Dedifferentiated amniotic fluid mesenchymal stem cell (primary cell): ENCODE measurements around the gene SIM1.

Experiments used
- DNase-seq: peaks from one replicate; pipeline ENCODE4 v3.0.0-alpha.2; 2016; ENCODE audit errors: extremely low spot score

Gene SIM1

GRCh38 chr6:100456908-100457235, 7.8 kb downstream of the SIM1 start:
- no peak for DNase-seq

- DNase-seq: no peak
These were observed 8.4 kb downstream of the SIM1 start for GRCh38 chr6:100456141-100456907.

DNA sequence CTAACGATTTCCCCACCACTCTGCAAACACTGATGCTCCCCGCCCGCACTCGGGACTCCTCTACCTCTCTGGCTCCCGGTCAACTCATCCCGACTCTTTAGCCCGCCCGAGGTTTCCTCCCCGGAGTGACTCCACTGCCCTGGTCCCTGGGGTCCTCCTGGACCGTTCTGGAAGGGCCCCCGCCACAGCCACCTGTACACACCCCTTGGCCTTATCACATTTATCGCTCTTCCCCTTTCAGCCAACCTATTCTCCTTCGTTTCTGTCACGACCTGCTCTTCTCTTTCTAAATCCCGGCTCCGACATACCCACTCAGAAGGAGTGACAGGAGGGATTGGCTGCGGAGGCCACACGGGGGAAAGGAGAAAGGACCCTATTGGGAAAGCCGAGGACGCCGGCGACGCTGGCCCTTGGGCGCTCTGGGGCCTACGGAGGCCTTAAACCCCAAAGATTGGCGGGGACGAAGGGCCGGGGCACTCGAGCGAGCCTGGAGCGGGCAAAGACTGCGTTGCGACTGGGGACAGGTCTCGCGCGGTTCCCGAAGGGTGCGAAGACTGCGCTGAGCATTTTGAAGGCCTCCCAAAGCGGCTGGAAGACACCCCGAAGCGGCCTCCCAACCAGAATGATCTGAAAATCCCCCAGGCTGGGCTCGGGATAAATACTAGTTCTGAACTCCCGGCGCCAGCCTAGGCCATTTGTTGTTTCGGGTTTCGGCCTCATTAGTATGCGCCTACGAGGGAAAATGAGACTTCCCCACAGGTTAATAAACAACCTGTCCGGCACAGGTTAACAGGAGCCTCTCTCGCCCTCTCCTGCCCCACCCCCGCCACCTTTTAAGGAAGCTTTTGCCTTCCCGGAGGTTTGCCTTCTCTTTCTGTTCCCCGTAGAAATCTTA, 9.2 kb downstream of the SIM1 start:
- DNase-seq: no peak

DNA sequence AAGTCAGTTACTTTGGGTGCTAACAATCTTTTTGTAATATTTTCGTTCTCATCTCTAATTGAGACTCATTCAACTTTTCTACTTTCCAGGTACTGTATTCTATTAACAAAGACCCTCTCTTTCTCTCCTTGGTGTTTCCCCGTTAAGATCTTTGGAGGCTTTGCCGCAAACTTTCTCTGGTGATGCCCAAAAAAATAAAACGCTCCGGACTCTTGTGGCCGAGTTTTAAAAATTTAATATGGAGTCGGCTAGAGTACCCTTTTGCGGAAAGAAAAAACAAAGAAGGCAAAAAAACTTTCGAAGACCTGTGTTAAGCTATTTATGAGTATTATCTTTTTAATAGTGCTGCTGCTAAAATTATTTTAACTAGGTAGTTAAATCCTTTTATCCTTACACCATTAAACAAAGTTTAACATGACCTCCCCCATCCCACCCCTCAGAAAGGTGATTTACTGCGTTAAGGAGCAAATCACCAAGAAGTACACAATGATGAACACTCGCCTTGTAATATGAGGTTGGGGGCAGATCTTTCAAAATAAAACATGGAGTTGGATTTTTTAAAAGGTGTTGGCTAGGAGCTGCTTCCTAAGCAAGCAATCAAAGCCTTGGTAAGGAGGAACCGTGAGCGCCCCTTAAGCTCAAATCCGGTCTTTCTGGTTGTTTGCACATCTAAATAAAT, 10.0 kb downstream of the SIM1 start:
- no peak for DNase-seq

- no peak for DNase-seq
These were observed 10.8 kb downstream of the SIM1 start for GRCh38 chr6:100453701-100454521.

DNA sequence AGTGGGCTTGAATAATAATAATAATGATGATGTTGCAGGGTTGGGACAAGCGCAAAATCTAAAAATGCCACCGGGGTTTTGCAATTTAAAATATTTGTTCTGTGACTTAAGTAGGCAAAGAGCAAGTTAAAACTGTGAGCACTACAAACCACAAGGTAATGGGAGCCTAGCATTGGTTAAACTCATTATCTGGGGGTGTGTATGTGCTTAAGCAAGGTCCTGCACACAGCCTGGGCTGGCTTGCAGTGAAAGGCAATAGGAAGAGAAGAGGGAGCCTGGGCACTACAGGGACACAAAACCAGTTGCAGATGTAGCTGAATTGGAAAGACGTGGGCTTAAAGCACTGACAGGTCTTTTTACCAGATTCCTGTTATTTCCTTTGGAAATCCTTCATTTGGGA, 11.7 kb downstream of the SIM1 start:
- DNase-seq: no peak

DNA sequence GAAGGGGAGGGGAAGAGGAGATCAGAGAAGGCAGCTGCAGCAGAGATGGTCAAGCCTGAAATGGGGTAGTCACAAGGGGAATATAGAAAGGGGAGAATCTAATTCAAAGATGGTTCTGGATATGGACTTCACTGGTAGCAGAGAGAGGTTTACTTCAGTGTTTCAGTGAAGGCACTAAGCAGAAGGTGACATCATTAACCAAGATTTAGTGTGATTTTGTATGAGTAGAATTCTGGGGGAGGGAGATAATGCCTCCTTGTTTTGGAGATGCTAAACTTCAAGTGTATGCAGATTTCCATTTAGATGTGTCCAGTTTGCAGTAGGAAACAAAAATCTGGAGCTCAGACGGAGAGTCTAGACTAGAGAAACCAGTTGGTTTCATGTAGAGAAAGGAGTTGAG, 13.1 kb downstream of the SIM1 start:
- DNase-seq: no peak

DNA sequence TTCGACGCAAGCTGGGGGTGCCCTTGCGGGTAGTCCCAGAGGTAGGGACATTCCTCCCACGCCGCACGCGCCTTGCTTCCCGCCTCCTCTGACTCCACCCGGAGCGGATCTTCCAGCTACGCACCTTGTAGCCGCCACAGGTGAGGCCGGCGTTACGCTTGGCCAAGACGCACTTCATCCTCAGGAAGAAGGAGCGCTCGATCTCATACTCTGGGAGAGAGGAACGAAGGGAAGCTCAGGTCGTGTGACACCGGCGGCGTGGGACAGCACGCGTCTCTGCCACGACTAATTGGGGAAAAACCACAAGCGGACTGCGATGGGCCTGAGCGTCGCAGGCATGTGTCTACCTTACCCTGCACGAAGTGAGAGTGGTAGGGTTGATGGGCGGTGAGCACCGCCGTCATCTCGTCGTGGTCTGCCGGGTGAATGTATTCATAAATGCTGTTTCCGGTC, 15.5 kb downstream of the SIM1 start:
- DNase-seq: no peak

DNA sequence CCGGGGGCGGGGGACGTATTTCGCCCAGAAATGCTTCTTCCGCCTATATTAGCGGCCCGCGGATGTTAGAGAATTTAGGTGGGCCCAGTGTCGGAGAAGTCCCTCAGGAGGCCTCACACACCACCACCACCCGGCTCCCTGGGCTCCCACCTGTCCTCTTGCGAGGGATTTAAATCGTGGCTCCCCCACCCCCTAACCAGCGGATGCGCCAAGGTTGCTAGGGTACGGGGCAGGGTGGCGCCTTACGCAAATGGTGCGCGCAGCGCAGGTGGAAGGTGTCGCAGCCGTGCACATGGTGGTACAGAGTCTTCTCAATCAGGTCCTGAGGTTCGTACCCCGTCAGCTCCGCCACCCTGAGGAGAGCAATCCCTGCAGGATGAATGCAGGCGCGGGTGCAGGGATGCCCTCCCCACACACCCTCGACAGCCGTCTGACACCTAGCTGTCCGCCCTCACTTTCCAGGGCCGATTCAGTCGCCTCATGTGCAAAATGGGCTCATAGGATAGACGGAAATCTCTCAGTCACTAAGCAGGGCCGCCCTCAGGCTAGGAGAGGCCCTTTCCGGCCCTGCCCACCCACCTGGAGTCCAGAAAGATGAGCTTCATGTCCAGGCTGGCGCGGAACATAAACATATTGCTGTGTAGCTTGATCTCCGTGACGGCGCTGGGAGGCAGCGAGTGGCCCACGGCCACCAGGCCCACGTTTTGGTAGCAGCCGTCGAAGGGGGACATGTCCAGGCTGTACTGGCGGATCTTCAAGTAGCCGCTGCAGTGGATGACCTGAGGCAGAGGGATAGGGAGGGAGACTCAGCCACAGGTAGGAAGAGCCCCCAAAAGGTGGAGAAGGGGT, 16.6 kb downstream of the SIM1 start:
- no peak for DNase-seq

- no peak for DNase-seq
These were observed 17.4 kb downstream of the SIM1 start for GRCh38 chr6:100447081-100447899.

- no peak for DNase-seq
These were observed 18.3 kb downstream of the SIM1 start for GRCh38 chr6:100446115-100447080.

GRCh38 chr6:100445512-100445911, 19.2 kb downstream of the SIM1 start:
- no peak for DNase-seq

- DNase-seq: no peak
These were observed 23.8 kb downstream of the SIM1 start for GRCh38 chr6:100440935-100441334.

DNA sequence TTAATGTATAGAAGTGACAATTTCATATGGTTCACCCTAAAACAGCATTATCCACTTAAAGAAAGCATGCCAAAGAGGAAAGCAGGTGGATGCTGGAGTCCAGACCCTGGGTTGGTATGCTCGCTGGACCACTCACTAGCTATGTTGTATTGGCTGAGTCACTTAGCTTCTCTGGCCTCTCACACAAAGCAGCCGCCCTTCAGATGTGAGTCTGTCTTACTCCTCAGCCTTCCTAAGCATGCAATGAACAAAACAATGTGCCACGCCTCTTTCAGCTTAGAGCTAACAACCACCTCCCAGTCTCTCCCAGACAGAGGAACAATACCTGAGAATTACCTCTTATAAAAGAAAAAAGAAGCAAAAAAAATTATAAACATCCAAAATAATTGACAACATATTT, 29.4 kb downstream of the SIM1 start:
- no peak for DNase-seq

DNA sequence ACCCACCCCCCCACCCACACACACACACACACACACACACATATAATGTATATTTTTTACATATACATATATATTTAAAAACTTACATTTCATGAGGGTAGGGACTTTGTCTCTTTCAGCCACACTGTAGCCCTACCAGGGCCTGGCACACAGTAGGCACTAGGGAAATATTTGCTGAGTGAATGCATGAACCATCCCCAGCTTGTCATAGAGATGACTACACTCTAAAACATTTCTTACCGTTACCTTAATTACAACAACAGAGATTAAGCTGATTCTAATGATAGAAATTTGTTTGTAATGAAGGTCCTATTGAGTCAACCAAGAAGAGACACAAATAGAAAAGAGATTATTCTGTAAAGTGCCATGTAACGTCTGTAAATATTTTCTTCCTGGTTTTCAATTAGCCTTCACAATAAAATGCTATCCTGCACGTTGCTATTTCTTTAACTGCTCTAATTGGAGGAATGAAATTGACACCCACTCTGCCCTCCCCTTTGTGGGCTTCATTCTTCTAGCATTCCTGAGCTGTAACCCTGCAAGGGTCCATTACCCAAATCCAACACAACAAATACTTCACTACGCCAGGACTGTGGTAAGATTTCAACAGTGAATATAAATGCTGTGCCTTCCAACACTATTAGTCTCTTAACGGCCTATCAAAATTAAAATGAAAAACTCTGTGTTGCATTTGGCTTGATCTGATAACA, 30.8 kb downstream of the SIM1 start:
- DNase-seq: no peak

DNA sequence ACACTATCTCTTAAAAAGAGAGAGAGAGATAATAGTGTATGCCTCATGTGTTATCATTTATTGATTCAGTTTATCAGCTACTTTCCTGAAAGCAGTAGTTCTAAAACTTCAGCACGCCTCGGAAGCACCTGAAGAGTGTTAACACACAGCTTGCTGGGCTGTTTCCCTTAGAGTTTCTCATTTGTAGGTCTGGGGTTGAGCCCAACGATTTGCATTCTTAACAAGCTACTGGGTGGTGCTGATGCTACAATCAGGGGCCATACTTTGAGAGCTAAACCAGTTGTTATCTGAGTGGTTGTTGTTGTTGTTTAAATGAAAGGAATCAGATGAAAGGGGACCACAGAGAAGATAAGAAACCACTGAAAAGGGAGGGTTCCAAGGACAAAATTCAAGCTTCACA, 32.6 kb downstream of the SIM1 start:
- DNase-seq: no peak

DNA sequence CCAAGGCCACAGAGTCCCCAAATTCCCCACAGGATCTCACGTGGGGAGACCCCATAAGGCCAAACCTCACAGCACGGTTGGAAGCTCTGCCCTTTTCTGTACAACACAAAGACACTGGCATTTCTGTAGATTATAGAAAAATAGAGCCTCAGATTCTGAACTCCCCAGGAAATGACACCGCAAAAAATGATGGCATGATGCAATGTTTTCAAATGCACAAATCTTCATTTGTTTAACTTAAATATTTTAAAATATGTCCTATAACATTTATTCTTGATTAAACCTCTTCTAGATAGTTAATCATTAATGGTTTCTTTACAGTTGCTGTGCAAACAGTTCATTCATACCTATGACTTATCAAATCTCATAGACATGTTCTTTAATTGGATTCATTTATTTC, 33.8 kb downstream of the SIM1 start:
- DNase-seq: no peak

- no peak for DNase-seq
These were observed 37.3 kb downstream of the SIM1 start for GRCh38 chr6:100427452-100427851.
